ENCODE measurements around the gene CDAN1. TPM values are rescaled to one million over a fixed set of nuclear protein-coding genes. Genes with fewer than 3 reads are reported as not detected.

The CDAN1 gene, protein sequence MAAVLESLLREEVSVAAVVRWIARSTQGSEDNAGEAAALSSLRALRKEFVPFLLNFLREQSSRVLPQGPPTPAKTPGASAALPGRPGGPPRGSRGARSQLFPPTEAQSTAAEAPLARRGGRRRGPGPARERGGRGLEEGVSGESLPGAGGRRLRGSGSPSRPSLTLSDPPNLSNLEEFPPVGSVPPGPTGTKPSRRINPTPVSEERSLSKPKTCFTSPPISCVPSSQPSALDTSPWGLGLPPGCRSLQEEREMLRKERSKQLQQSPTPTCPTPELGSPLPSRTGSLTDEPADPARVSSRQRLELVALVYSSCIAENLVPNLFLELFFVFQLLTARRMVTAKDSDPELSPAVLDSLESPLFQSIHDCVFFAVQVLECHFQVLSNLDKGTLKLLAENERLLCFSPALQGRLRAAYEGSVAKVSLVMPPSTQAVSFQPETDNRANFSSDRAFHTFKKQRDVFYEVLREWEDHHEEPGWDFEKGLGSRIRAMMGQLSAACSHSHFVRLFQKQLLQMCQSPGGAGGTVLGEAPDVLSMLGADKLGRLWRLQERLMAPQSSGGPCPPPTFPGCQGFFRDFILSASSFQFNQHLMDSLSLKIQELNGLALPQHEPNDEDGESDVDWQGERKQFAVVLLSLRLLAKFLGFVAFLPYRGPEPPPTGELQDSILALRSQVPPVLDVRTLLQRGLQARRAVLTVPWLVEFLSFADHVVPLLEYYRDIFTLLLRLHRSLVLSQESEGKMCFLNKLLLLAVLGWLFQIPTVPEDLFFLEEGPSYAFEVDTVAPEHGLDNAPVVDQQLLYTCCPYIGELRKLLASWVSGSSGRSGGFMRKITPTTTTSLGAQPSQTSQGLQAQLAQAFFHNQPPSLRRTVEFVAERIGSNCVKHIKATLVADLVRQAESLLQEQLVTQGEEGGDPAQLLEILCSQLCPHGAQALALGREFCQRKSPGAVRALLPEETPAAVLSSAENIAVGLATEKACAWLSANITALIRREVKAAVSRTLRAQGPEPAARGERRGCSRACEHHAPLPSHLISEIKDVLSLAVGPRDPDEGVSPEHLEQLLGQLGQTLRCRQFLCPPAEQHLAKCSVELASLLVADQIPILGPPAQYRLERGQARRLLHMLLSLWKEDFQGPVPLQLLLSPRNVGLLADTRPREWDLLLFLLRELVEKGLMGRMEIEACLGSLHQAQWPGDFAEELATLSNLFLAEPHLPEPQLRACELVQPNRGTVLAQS
- 7.9 and 10.4 TPM in 2 replicates for total RNA-seq

GRCh38 chr15:42736793-42737528, at the start of gene CDAN1:
CDAN1 (minus strand) TSS chr15:42737128; CDS start chr15:42737102, 26 bp downstream.

Other genes with a start within 250 kb of the CDAN1 start
- 59.2 and 73.6 TPM in 2 replicates for gene ZNF106, start 246.0 kb downstream of the CDAN1 start, total RNA-seq
- gene SNAP23, start 241.5 kb downstream of the CDAN1 start, total RNA-seq, result 110 and 164 TPM in 2 replicates
- 14.6 and 20.0 TPM in 2 replicates for gene LRRC57, start 188.3 kb downstream of the CDAN1 start, total RNA-seq
- 36.4 and 40.6 TPM in 2 replicates for gene HAUS2, start 188.3 kb downstream of the CDAN1 start, total RNA-seq
- gene STARD9, start 161.5 kb downstream of the CDAN1 start, total RNA-seq, result 1.7 and 3.9 TPM in 2 replicates
- 6.5 and 10.1 TPM in 2 replicates for gene TTBK2, start 183.7 kb upstream of the CDAN1 start, total RNA-seq